Measurements from ENCODE around the gene IRF2BP1. TPM values are rescaled to one million over a fixed set of nuclear protein-coding genes. Genes with fewer than 3 reads are reported as not detected.

The IRF2BP1 gene
- total RNA-seq, 1 donor from 2014 or later: 18.8 TPM

GRCh38 chr19:45879055-45879454 lies 6.9 kb downstream of the IRF2BP1 start:
- Mint-ChIP-seq H3K36me3 (ENCODE audit: low read depth, unreplicated experiment) (peaks cover 2% of the 10 kb centered on the region), H3K27me3 (ENCODE audit: low read depth, unreplicated experiment) (peaks cover 2% of the 10 kb centered on the region), H3K4me3 (ENCODE audit: unreplicated experiment) (no peak overlapping the region), H3K27ac (ENCODE audit: unreplicated experiment) (no peak overlapping the region), H3K4me1 (ENCODE audit: low read depth, unreplicated experiment) (peaks cover 17% of the 10 kb centered on the region), H3K9me3 (ENCODE audit: unreplicated experiment) (no peaks in the 10 kb centered on the region)
- peaks cover 23% of the 10 kb centered on the region for H4K20me1 ChIP-seq (ENCODE audit: insufficient read depth, low read length)
- H3K4me1 ChIP-seq (ENCODE audit: insufficient read depth, low read length): peaks cover 21% of the 10 kb centered on the region
- no peaks in the 10 kb centered on the region for H3K9me3 ChIP-seq (ENCODE audit: insufficient read depth, low read depth, low read length)
- no peaks in the 10 kb centered on the region for H3K27me3 ChIP-seq (ENCODE audit: insufficient read depth, low read length)
- H3K4me3 ChIP-seq (ENCODE audit: insufficient read depth, low read depth, low read length): no peak overlapping the region
- H3K9ac ChIP-seq (ENCODE audit: low read length): no peak overlapping the region
- no peak for TF ChIP-seq CTCF (IDR thresholded peaks at IDR 0.05; ENCODE audit: insufficient read depth, low read depth, low read length)
- H3K79me2 ChIP-seq (ENCODE audit: insufficient read depth, low read length): peaks cover 8% of the 10 kb centered on the region
- no peak for FAIRE-seq
- H3K27ac ChIP-seq (ENCODE audit: low read depth, low read length): no peak overlapping the region
- DNase-seq (ENCODE audit: low read depth): no peak
- no peak overlapping the region for H3K4me2 ChIP-seq (ENCODE audit: low read length)
- H2AFZ ChIP-seq (ENCODE audit: low read depth, low read length): no peak overlapping the region
- H3K36me3 ChIP-seq (ENCODE audit: insufficient read depth, low read length): no peaks in the 10 kb centered on the region

GRCh38 chr19:45878043-45878794 lies 7.7 kb downstream of the IRF2BP1 start:
- Histone ChIP-seq H3K4me1 (ENCODE audit: insufficient read depth, low read length) (peaks cover 16% of the 10 kb centered on the region), H3K36me3 (ENCODE audit: insufficient read depth, low read length) (no peaks in the 10 kb centered on the region), H3K4me3 (ENCODE audit: insufficient read depth, low read depth, low read length) (no peak overlapping the region), H3K27ac (ENCODE audit: low read depth, low read length) (no peak overlapping the region), H3K9me3 (ENCODE audit: insufficient read depth, low read depth, low read length) (no peaks in the 10 kb centered on the region), H3K9ac (ENCODE audit: low read length) (no peak overlapping the region), H2AFZ (ENCODE audit: low read depth, low read length) (no peak overlapping the region), H4K20me1 (ENCODE audit: insufficient read depth, low read length) (peaks cover 17% of the 10 kb centered on the region), H3K4me2 (ENCODE audit: low read length) (no peak overlapping the region), H3K79me2 (ENCODE audit: insufficient read depth, low read length) (peaks cover 2% of the 10 kb centered on the region), H3K27me3 (ENCODE audit: insufficient read depth, low read length) (no peaks in the 10 kb centered on the region)
- no peak for TF ChIP-seq CTCF (IDR thresholded peaks at IDR 0.05; ENCODE audit: insufficient read depth, low read depth, low read length)
- no peak for TF ChIP-seq EZH2 (IDR thresholded peaks at IDR 0.05; ENCODE audit: insufficient read depth, low read length)
- H3K4me3 Mint-ChIP-seq (ENCODE audit: unreplicated experiment): no peak overlapping the region
- DNase-seq (ENCODE audit: low read depth): no peak
- H3K27ac Mint-ChIP-seq (ENCODE audit: unreplicated experiment): no peak overlapping the region
- H3K9me3 Mint-ChIP-seq (ENCODE audit: unreplicated experiment): no peaks in the 10 kb centered on the region
- peaks cover 2% of the 10 kb centered on the region for H3K27me3 Mint-ChIP-seq (ENCODE audit: low read depth, unreplicated experiment)
- H3K36me3 Mint-ChIP-seq (ENCODE audit: low read depth, unreplicated experiment): peaks cover 2% of the 10 kb centered on the region
- H3K4me1 Mint-ChIP-seq (ENCODE audit: low read depth, unreplicated experiment): peaks cover 15% of the 10 kb centered on the region
- no peak for FAIRE-seq

All from astrocyte (in vitro differentiated cells and primary cell).